ENCODE data around the gene SLC5A12. TPM values are rescaled to one million over a fixed set of nuclear protein-coding genes. Genes with fewer than 3 reads are reported as not detected.

Gene SLC5A12, protein sequence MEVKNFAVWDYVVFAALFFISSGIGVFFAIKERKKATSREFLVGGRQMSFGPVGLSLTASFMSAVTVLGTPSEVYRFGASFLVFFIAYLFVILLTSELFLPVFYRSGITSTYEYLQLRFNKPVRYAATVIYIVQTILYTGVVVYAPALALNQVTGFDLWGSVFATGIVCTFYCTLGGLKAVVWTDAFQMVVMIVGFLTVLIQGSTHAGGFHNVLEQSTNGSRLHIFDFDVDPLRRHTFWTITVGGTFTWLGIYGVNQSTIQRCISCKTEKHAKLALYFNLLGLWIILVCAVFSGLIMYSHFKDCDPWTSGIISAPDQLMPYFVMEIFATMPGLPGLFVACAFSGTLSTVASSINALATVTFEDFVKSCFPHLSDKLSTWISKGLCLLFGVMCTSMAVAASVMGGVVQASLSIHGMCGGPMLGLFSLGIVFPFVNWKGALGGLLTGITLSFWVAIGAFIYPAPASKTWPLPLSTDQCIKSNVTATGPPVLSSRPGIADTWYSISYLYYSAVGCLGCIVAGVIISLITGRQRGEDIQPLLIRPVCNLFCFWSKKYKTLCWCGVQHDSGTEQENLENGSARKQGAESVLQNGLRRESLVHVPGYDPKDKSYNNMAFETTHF
- polyA plus RNA-seq (not detected in 3 replicates), polyA minus RNA-seq (not detected in 3 replicates)
- polyA plus RNA-seq (2011; ENCODE audit: low read depth): not detected
- polyA plus RNA-seq (2011; cell fraction: cytosol; rRNA removed): not detected in 2 replicates
- not detected in 2 replicates for polyA plus RNA-seq (2011; cell fraction: nucleus; rRNA removed)
- not detected in 2 replicates for polyA plus RNA-seq (2012; ENCODE audit: low replicate concordance)
- not detected for polyA minus RNA-seq (2011; cell fraction: cytosol; rRNA and poly(A)+ RNA removed)
- not detected in 2 replicates for polyA minus RNA-seq (2011; cell fraction: nucleus; rRNA and poly(A)+ RNA removed)

DNA sequence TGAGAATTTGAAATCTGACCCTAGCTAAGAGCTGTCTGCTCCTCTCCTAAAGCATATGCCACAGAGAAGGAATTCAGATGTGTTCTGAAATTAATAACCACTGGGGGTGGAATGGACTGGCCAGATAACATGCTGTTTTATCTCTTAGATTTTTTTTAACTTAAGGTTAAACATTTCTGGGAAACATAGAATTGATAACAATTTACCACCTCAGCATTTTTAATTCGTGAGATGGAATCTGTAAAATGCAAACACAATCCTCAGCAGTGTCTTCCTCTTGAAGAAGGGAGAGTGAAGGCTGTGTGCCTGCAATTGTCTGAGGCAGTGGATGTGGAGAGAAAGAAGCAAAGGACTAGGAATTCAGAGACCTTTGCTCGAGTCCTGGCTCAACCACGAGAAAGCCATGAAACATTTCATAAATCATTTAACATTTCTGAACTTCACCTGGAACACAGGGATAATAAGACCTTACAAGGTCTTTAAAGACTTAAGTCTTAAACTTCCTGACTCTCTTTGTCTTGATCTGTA, at the start of gene SLC5A12:
Gene SLC5A12, minus strand, starts transcription at position 113 of the 528 bp plus-strand sequence. CDS start 346 bp downstream, outside the sequence.
- H3K9me3 ChIP-seq (ENCODE audit: control insufficient read depth, low read depth, low read length): no peaks in the 10 kb centered on the region
- no peak for FAIRE-seq
- DNase-seq (ENCODE audit: low read depth, low spot score): no peak
- no peaks in the 10 kb centered on the region for H3K27me3 ChIP-seq (ENCODE audit: control insufficient read depth, extremely low read depth, insufficient read depth, low read length)
- H3K4me1 ChIP-seq (ENCODE audit: control insufficient read depth, extremely low read depth, insufficient read depth, low read length): no peaks in the 10 kb centered on the region
- no peak within 1 kb of the TSS for H3K4me2 ChIP-seq (ENCODE audit: control insufficient read depth, extremely low read depth, insufficient read depth, low read depth, low read length)
- H3K4me3 ChIP-seq (ENCODE audit: control insufficient read depth in 2 of 3, extremely low read depth in 1 of 3, insufficient read depth in 2 of 3, low read depth in 1 of 3, low read length in 3 of 3): no peak within 1 kb of the TSS
- H3K27ac ChIP-seq (ENCODE audit: control insufficient read depth, insufficient read depth, low read length): no peak within 1 kb of the TSS
- TF ChIP-seq, protein P1, sequence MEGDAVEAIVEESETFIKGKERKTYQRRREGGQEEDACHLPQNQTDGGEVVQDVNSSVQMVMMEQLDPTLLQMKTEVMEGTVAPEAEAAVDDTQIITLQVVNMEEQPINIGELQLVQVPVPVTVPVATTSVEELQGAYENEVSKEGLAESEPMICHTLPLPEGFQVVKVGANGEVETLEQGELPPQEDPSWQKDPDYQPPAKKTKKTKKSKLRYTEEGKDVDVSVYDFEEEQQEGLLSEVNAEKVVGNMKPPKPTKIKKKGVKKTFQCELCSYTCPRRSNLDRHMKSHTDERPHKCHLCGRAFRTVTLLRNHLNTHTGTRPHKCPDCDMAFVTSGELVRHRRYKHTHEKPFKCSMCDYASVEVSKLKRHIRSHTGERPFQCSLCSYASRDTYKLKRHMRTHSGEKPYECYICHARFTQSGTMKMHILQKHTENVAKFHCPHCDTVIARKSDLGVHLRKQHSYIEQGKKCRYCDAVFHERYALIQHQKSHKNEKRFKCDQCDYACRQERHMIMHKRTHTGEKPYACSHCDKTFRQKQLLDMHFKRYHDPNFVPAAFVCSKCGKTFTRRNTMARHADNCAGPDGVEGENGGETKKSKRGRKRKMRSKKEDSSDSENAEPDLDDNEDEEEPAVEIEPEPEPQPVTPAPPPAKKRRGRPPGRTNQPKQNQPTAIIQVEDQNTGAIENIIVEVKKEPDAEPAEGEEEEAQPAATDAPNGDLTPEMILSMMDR (optimal IDR thresholded peaks at IDR 0.05 in 1 of 3, IDR thresholded peaks at IDR 0.05 in 1 of 3, conservative IDR thresholded peaks at IDR 0.05 in 1 of 3; ENCODE audit: extremely low read depth in 1 of 3, insufficient read depth in 2 of 3, low read length in 3 of 3): no peak
- no peak for TF ChIP-seq EZH2 (IDR thresholded peaks at IDR 0.05; ENCODE audit: low read length)
- no peaks in the 10 kb centered on the region for H3K36me3 ChIP-seq (ENCODE audit: control insufficient read depth in 2 of 2, extremely low read depth in 1 of 2, insufficient read depth in 2 of 2, low read length in 2 of 2)
- H4K20me1 ChIP-seq (ENCODE audit: control insufficient read depth, extremely low read depth, insufficient read depth, low read length): no peaks in the 10 kb centered on the region
- H3K79me2 ChIP-seq (ENCODE audit: control insufficient read depth, insufficient read depth, low read length): no peaks in the 10 kb centered on the region
- no peak within 1 kb of the TSS for H2AFZ ChIP-seq (ENCODE audit: control insufficient read depth, low read length)
- no peaks in the 10 kb centered on the region for H3K9me1 ChIP-seq (ENCODE audit: control insufficient read depth, extremely low read depth, insufficient read depth, low read length)
- dilution Hi-C loops (cut with MboI; ENCODE audit: extremely low pct_ligation_motif_present, low sequenced_read_pairs): no loop called here
- no peak within 1 kb of the TSS for H3K9ac ChIP-seq (ENCODE audit: control insufficient read depth, extremely low read depth, insufficient read depth, low read length)

DNA sequence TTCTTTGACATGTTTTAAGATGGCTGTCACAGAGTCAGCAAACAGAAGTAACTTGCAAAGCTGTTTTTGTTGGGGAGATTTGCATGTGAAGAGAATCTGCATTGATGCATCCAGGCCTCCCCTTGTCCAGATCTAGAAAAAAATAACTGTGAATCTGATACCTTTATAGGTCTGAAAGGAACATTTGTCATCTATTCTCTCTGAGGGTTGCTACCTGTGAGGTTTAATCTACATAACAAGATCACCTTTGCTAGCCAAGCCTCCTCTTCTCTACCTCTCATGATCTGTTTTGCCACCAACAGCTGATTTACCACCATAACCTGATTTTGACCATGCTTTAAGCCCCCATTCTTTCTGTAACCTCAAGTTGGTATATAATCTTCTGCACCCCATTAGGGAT, 47.2 kb upstream of the SLC5A12 start:
- TF ChIP-seq EZH2 (IDR thresholded peaks at IDR 0.05; ENCODE audit: low read length): no peak
- TF ChIP-seq, protein P1 (optimal IDR thresholded peaks at IDR 0.05 in 1 of 3, IDR thresholded peaks at IDR 0.05 in 1 of 3, conservative IDR thresholded peaks at IDR 0.05 in 1 of 3; ENCODE audit: extremely low read depth in 1 of 3, insufficient read depth in 2 of 3, low read length in 3 of 3): no peak
- dilution Hi-C loops (cut with MboI; ENCODE audit: extremely low pct_ligation_motif_present, low sequenced_read_pairs): loop anchor here (25.0 kb wide), 1 partner anchor 368 kb away; no protein-coding TSS in a partner anchor
- H2AFZ ChIP-seq (ENCODE audit: control insufficient read depth, low read length): no peak overlapping the region
- no peaks in the 10 kb centered on the region for H4K20me1 ChIP-seq (ENCODE audit: control insufficient read depth, extremely low read depth, insufficient read depth, low read length)
- H3K79me2 ChIP-seq (ENCODE audit: control insufficient read depth, insufficient read depth, low read length): no peaks in the 10 kb centered on the region
- no peak overlapping the region for H3K9ac ChIP-seq (ENCODE audit: control insufficient read depth, extremely low read depth, insufficient read depth, low read length)
- H3K36me3 ChIP-seq (ENCODE audit: control insufficient read depth in 2 of 2, extremely low read depth in 1 of 2, insufficient read depth in 2 of 2, low read length in 2 of 2): no peaks in the 10 kb centered on the region
- FAIRE-seq (no peak), DNase-seq (ENCODE audit: low read depth, low spot score) (no peak)
- no peaks in the 10 kb centered on the region for H3K9me1 ChIP-seq (ENCODE audit: control insufficient read depth, extremely low read depth, insufficient read depth, low read length)
- H3K4me3 ChIP-seq (ENCODE audit: control insufficient read depth in 2 of 3, extremely low read depth in 1 of 3, insufficient read depth in 2 of 3, low read depth in 1 of 3, low read length in 3 of 3): no peak overlapping the region
- H3K4me2 ChIP-seq (ENCODE audit: control insufficient read depth, extremely low read depth, insufficient read depth, low read depth, low read length): no peak overlapping the region
- no peaks in the 10 kb centered on the region for H3K27me3 ChIP-seq (ENCODE audit: control insufficient read depth, extremely low read depth, insufficient read depth, low read length)
- H3K4me1 ChIP-seq (ENCODE audit: control insufficient read depth, extremely low read depth, insufficient read depth, low read length): no peaks in the 10 kb centered on the region
- no peak overlapping the region for H3K27ac ChIP-seq (ENCODE audit: control insufficient read depth, insufficient read depth, low read length)
- no peaks in the 10 kb centered on the region for H3K9me3 ChIP-seq (ENCODE audit: control insufficient read depth, low read depth, low read length)
